ENCODE measurements around the gene CD68. TPM values are rescaled to one million over a fixed set of nuclear protein-coding genes. Genes with fewer than 3 reads are reported as not detected.

The CD68 gene
- total RNA-seq, 2 donors from 2014 or later = 70.8 to 133 TPM

DNA sequence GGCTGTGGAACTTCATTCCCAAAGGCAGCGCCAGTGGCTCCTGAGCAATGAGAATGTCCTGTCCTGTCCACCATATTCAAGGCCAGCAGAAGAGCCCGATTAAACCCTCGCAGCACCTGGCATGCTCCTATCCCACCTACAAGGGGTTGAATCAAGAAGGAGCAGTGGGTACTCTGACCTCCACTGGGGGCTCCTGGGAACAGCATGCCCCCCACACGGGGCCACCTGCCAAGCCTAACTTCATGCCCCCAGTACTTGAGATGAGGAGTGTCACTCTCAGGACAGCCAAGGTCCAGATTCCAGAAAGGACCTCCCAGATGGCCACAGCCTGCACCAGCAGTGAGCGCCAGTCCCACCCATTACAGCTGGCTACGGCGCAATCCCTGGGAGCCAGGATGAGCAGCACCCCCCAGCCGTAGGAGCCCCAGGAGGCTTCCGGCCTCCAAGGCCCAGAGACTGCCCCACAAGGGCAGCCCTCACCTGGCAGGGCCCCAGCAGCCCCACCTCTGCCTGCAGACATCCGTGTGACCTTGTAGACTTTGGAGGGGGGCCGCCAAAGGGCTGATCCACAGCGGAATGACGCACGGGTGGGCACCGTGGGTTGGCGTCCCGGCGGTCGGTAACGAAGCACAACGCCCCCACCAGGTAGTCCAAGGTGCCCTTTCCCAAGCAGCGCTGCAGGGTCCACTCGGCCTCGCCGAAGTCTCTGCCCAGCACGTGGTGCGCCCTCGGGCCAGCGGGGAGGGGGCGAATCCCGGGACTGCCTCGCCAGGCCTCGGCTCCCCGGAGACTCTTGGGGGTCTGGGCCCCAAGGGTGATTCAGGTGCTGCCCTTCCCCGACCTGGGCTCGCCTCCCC is 3.2 kb downstream of the CD68 start:
- ATAC-seq (ENCODE audit: insufficient number of reproducible peaks, low FRiP score, low read depth) = no peak
- Histone ChIP-seq H3K27me3 (replicated peaks; ENCODE audit: insufficient read depth) (no peaks in the 10 kb centered on the region), H3K4me3 (peak overlapping the region; percentile 75), H3K36me3 (peaks cover 11% of the 10 kb centered on the region), H3K27ac (peak overlapping the region; percentile 88 to 89), H3K9me3 (no peaks in the 10 kb centered on the region), H3K4me1 (ENCODE audit: control insufficient read depth in 1 of 2, low read depth in 2 of 2) (peaks cover 49 to 55% of the 10 kb centered on the region in 2 donors)
- no peak for DNase-seq (ENCODE audit: low spot score)
- TF ChIP-seq, protein P1, sequence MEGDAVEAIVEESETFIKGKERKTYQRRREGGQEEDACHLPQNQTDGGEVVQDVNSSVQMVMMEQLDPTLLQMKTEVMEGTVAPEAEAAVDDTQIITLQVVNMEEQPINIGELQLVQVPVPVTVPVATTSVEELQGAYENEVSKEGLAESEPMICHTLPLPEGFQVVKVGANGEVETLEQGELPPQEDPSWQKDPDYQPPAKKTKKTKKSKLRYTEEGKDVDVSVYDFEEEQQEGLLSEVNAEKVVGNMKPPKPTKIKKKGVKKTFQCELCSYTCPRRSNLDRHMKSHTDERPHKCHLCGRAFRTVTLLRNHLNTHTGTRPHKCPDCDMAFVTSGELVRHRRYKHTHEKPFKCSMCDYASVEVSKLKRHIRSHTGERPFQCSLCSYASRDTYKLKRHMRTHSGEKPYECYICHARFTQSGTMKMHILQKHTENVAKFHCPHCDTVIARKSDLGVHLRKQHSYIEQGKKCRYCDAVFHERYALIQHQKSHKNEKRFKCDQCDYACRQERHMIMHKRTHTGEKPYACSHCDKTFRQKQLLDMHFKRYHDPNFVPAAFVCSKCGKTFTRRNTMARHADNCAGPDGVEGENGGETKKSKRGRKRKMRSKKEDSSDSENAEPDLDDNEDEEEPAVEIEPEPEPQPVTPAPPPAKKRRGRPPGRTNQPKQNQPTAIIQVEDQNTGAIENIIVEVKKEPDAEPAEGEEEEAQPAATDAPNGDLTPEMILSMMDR (IDR thresholded peaks at IDR 0.05) = no peak

DNA sequence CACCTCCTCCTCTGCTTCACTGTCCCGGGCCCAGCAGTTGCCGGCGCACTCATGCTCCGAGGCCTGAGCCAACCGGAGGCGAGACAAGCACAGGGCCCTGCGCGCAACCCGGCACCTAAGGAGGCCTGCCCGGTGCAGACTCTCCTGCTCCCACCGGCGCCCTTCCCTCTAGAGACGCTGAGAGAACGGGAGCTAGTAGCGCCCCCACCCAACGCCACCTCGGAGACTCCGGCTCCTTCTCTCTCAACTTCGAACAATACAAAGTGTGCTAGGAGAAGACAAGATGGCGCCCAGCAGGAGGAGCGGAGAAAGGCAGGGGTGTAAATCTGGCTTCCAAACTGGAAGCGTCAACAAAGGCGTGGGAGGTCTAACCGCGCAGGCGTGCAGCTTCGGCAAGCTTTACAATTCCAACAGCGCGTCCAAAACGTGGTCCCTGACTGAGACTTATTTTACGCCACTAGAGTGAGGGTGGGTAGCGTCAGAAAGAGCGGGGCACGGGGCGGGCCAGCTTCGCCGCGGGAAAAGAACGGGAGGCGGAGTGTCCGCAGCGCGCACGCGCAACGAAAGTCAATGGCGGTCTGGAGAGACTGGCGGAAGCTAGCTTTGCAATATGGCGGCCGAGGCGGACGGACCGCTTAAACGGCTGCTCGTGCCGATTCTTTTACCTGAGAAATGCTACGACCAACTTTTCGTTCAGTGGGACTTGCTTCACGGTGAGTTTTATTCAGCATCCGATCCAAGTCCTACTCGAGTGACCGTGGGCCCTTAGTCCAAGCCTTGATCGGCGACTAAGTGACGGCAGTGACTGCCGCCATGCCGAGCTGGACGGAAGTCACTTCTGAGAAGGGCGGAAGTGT is 4.0 kb downstream of the CD68 start, which contains the start of gene MPDU1:
MPDU1 (plus strand) TSS at position 600 of the 857 bp plus-strand sequence; CDS start at position 611, 11 bp downstream.
- Histone ChIP-seq H3K4me1 (ENCODE audit: control insufficient read depth in 1 of 2, low read depth in 2 of 2) (peaks cover 49 to 62% of the 10 kb centered on the region in 2 donors), H3K4me3 (peak within 1 kb of the TSS; percentile 75), H3K9me3 (no peaks in the 10 kb centered on the region), H3K36me3 (peaks cover 2% of the 10 kb centered on the region), H3K27me3 (replicated peaks; ENCODE audit: insufficient read depth) (no peaks in the 10 kb centered on the region), H3K27ac (peak within 1 kb of the TSS; percentile 88 to 89)
- DNase-seq (ENCODE audit: low spot score) (peak; percentile 87), ATAC-seq (ENCODE audit: insufficient number of reproducible peaks, low FRiP score, low read depth) (peak; percentile 76)
- TF ChIP-seq, protein P1 (IDR thresholded peaks at IDR 0.05) = no peak

DNA sequence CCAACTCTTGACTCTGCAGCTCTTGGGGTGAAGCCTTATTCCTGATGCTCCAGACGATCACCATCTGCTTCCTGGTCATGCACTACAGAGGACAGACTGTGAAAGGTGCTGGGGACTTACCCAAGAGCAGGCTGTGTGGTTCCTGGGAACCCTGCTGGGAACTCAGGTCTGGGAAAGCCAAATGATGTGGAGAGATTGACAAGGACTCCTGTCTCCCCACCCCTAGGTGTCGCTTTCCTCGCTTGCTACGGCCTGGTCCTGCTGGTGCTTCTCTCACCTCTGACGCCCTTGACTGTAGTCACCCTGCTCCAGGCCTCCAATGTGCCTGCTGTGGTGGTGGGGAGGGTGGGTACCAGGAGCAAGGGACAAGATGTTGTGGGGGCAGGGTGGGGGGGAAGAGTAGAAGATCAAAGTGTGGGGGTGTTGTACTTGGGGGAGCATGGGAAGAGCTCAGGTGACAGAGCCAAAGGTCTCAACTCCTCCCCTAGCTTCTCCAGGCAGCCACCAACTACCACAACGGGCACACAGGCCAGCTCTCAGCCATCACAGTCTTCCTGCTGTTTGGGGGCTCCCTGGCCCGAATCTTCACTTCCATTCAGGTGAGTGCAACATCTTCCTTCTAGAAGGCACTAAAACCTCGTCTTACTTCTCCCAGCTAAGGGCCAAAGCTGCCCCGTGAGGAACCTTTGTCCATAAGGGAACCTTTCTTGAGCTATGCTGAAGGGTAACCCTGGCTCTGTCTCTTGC is 7.4 kb downstream of the CD68 start:
- TF ChIP-seq, protein P1 (IDR thresholded peaks at IDR 0.05) = no peak
- ATAC-seq (ENCODE audit: insufficient number of reproducible peaks, low FRiP score, low read depth) = no peak
- Histone ChIP-seq H3K4me1 (ENCODE audit: control insufficient read depth in 1 of 2, low read depth in 2 of 2) (peaks cover 22 to 44% of the 10 kb centered on the region in 2 donors), H3K4me3 (no peak overlapping the region), H3K27me3 (replicated peaks; ENCODE audit: insufficient read depth) (no peaks in the 10 kb centered on the region), H3K36me3 (peaks cover 5% of the 10 kb centered on the region), H3K27ac (no peak overlapping the region), H3K9me3 (no peaks in the 10 kb centered on the region)
- DNase-seq (ENCODE audit: low spot score) = no peak

DNA sequence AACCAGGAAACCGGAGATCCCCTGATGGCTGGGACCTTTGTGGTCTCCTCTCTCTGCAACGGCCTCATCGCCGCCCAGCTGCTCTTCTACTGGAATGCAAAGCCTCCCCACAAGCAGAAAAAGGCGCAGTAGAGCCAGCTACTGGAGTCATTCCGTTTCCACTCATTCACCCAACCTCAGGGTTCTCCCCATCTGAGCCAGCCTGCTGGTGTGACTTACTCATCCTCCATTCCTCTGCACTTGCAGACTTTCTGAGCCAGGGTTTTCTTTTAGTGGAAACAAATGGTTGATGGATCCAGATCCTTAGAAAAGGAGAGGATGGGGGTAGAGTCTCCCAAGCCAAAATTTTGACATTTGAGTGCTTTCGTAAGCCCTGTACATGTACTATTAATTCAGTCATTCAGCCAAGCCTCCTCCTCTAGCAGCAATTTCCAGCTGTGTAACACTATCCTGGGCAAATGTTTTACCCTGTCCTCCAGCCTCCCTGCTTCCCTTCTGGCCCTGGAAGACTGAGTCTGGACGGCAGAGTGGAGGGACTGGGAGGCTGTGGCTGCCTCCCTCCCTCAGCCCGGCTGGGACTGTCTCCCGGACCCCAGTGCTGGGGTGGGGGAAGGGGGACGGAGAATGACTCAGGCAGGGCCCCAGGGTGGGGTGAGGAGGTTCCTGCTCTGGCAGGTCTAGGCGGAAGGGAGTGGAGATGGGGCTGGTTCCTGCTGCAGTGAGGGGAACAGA is 8.1 kb downstream of the CD68 start:
- no peaks in the 10 kb centered on the region for H3K27me3 ChIP-seq (replicated peaks; ENCODE audit: insufficient read depth)
- H3K27ac ChIP-seq = peak overlapping the region in 1 of 2 donors; percentile 41
- H3K4me1 ChIP-seq (ENCODE audit: control insufficient read depth in 1 of 2, low read depth in 2 of 2) = peaks cover 15 to 37% of the 10 kb centered on the region in 2 donors
- DNase-seq (ENCODE audit: low spot score) (no peak), ATAC-seq (ENCODE audit: insufficient number of reproducible peaks, low FRiP score, low read depth) (no peak)
- TF ChIP-seq, protein P1 (IDR thresholded peaks at IDR 0.05) = no peak
- no peak overlapping the region for H3K4me3 ChIP-seq
- H3K9me3 ChIP-seq = no peaks in the 10 kb centered on the region
- peaks cover 12% of the 10 kb centered on the region for H3K36me3 ChIP-seq

Measured in thoracic aorta (tissue), 2 donors.